Right lobe of liver (tissue), 6 donors: Measurements from ENCODE around the gene CDC14A. TPM values are rescaled to one million over a fixed set of nuclear protein-coding genes. Genes with fewer than 3 reads are reported as not detected.

ENCODE experiments used
- ATAC-seq, 4 donors: fragments of 200-7000 bp; cut with Tn5 transposase; one replicate each; pipeline ENCODE4 v1.9.1; 2020; ENCODE audit warnings: mild to moderate bottlenecking in 4 of 4, moderate library complexity in 4 of 4
- DNase-seq, 3 donors: peaks; one replicate each; pipeline ENCODE4 v3.0.0-alpha.2; 2020
- H3K27ac ChIP-seq, 3 donors: fragments of 200-600 bp; one replicate each; pipeline ENCODE4 v1.8.0; 2022
- H3K27me3 ChIP-seq, 2 donors: fragments of 200-600 bp; one replicate each; pipeline ENCODE4 v1.8.0; 2022
- H3K36me3 ChIP-seq, 4 donors: fragments of 200-600 bp; sonication (generic) in 1 of 4; one replicate each; pipeline versions ENCODE4 v1.5.1 to v1.8.0; 2017 to 2022; ENCODE audit warnings: control low read depth in 1 of 4
- H3K4me1 ChIP-seq, 4 donors: fragments of 200-600 bp; sonication (generic) in 1 of 4; one replicate each; pipeline versions ENCODE4 v1.5.1 to v1.8.0; 2017 to 2022; ENCODE audit warnings: control low read depth in 1 of 4
- H3K4me3 ChIP-seq, 3 donors: fragments of 200-600 bp; one replicate each; pipeline ENCODE4 v1.8.0; 2022
- H3K9me3 ChIP-seq, 4 donors: fragments of 200-600 bp; sonication (generic) in 1 of 4; one replicate each; pipeline versions ENCODE4 v1.5.1 to v1.8.0; 2017 to 2022; ENCODE audit warnings: control low read depth in 1 of 4
- POLR2A ChIP-seq: fragments of 450-650 bp; IDR thresholded peaks from one replicate; pipeline ENCODE4 v1.6.1; 2017; ENCODE audit warnings: antibody characterized with exemption, mild to moderate bottlenecking
- WGBS: methylation state at CpG from one replicate; pipeline ENCODE4 v1.1.6; 2018; ENCODE audit warnings: low coverage, low lambda C conversion rate; ENCODE audit not compliant: insufficient coverage; ENCODE audit errors: missing lambda C conversion rate; 5-methylcytosine and 5-hydroxymethylcytosine counted together
- intact Hi-C, 2 donors: fragments of 100-400 bp; cut with DNase I; formaldehyde crosslinking; loops; one replicate each; pipeline versions ENCODE4 v1.11.2 to v1.14.1; 2022
- total RNA-seq, 6 experiments: library from RNA; depleted of rRNA in 2 of 6; stranded (reverse); fragments of >200 nt in 2 of 6; fragmentation: NEBNext Ultra II Directional in 3 of 6; extraction: Animal tissue kit (Norgen Biotek cat#: 25700) in 3 of 6; gene quantifications; one replicate each; pipeline versions ENCODE4 v1.1.0 to v1.2.4, GENCODE V29; 2016 to 2023
- TF ChIP-seq, protein P1 (sequence below), 4 donors: fragments of 200-600 bp in 3 of 4; fragments of 450-650 bp in 1 of 4; IDR thresholded peaks; one replicate each; pipeline versions ENCODE4 v1.5.1 to v1.8.0; 2016 to 2022; ENCODE audit warnings: antibody characterized with exemption in 4 of 4, mild to moderate bottlenecking in 2 of 4
- donor health status: DM: no; HTN: yes; CAD: no.
- donor health status: DM: no; HTN: no; CAD: no.
- donor health status: DM: no; HTN: no; CAD: no.
- donor health status: DM: no; HTN: yes; CAD: no.
- donor health status: DM: no; HTN: yes; CAD: no.

Gene CDC14A
- total RNA-seq, 6 experiments from 2014 or later: 1.1 to 3.3 (median 1.6) TPM

DNA sequence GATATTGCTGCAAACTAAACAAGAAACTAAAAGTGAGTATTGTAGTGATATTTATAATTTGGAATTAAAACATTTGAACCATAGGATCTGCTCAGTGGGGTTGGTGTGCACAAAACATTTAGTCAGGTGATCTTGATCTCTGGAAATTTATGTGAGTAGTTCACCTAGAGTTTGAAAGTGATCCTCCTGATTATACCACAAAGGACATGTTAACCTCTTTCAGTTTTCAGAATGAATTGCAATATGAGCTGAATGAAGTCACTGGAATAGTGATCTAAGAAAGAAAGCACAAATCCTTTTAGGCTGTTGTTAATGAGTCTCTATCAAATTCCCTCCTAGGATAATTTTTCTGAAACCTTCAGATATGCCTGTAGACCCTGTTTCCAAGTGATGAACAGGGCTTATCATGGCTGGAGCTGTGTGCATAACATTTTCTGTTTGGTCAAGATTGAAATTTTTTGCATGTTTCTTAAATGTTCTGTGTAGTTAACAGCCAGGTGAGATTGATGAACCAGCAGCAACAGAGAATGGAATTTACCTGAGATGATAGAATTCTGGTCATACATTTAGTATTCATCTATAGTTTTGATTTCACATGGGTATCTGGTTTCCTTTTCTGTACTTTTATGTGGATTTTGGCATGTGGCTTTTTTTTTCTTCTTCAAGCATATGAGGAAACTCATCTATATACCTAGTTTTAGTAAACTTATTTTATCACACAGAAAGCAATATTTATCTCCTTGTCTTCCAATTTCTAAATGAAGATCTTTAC lies 25.5 kb downstream of the CDC14A start:
- H3K4me3 ChIP-seq: no peak overlapping the region

DNA sequence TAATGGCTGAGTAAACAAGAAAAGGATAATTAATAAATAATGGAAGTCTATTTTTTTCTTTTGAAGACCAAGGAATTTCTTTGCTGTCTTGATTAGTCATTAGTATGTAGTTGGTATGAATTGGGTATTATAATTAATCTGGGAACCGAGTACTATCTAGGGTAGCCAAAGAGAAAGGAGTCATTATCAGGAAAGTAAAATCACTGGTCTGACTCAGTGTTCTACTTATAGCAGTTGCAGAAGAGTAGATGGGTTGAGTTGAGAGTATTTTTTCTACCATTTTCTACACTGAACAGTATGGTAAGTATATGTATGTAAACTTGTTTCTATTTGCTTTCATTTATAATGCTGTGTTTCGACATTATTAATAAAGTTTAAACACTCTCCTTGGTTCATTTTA lies 26.6 kb downstream of the CDC14A start:
- no peak for ATAC-seq
- no peaks in the 10 kb centered on the region for H3K36me3 ChIP-seq
- no peaks in the 10 kb centered on the region for H3K9me3 ChIP-seq
- intact Hi-C loops: no loop called here
- TF ChIP-seq POLR2A: no peak
- TF ChIP-seq, protein P1, sequence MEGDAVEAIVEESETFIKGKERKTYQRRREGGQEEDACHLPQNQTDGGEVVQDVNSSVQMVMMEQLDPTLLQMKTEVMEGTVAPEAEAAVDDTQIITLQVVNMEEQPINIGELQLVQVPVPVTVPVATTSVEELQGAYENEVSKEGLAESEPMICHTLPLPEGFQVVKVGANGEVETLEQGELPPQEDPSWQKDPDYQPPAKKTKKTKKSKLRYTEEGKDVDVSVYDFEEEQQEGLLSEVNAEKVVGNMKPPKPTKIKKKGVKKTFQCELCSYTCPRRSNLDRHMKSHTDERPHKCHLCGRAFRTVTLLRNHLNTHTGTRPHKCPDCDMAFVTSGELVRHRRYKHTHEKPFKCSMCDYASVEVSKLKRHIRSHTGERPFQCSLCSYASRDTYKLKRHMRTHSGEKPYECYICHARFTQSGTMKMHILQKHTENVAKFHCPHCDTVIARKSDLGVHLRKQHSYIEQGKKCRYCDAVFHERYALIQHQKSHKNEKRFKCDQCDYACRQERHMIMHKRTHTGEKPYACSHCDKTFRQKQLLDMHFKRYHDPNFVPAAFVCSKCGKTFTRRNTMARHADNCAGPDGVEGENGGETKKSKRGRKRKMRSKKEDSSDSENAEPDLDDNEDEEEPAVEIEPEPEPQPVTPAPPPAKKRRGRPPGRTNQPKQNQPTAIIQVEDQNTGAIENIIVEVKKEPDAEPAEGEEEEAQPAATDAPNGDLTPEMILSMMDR (IDR thresholded peaks at IDR 0.05): no peak
- no peaks in the 10 kb centered on the region for H3K27me3 ChIP-seq
- DNase-seq: no peak
- H3K27ac ChIP-seq: no peak overlapping the region
- H3K4me3 ChIP-seq: no peak overlapping the region
- H3K4me1 ChIP-seq: no peaks in the 10 kb centered on the region
- WGBS: 79% methylated on average over 2 of the region's 2 CpGs

More for the DNA sequence above, 25.5 kb downstream of the CDC14A start:
- ATAC-seq (no peak), DNase-seq (no peak)
- Histone ChIP-seq H3K27me3 (no peaks in the 10 kb centered on the region), H3K36me3 (no peaks in the 10 kb centered on the region), H3K27ac (no peak overlapping the region), H3K4me1 (no peaks in the 10 kb centered on the region), H3K9me3 (no peaks in the 10 kb centered on the region)
- intact Hi-C loops: no loop called here
- no peak for TF ChIP-seq POLR2A
- TF ChIP-seq, protein P1 (IDR thresholded peaks at IDR 0.05): no peak

DNA sequence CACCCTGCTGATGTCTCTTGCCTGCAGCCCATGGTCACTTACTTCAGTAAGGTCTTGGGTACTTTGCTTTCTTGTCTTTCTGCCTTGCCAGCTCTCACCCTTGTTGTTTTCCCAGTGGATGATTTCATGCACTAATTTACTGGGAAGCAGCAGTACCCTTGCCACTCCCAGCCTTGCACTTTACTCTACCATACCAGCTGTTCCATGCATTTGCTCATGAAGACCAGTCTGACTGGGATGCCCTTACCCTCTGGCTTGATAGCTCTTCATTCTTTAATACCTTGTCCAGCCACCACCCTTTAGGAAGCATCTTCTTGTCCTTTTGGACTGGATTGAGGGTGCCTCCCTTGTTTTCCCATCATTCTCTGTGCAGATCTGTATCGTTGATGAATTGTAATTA lies 28.3 kb downstream of the CDC14A start:
- DNase-seq: no peak
- Histone ChIP-seq H3K4me3 (no peak overlapping the region), H3K27ac (no peak overlapping the region), H3K4me1 (no peaks in the 10 kb centered on the region), H3K36me3 (no peaks in the 10 kb centered on the region), H3K27me3 (no peaks in the 10 kb centered on the region), H3K9me3 (no peaks in the 10 kb centered on the region)
- 88% methylated on average over 1 of the region's 1 CpG for WGBS
- intact Hi-C loops: no loop called here
- ATAC-seq: no peak
- no peak for TF ChIP-seq POLR2A
- TF ChIP-seq, protein P1 (IDR thresholded peaks at IDR 0.05): no peak

GRCh38 chr1:100382657-100383056 lies 30.4 kb downstream of the CDC14A start:
- Histone ChIP-seq H3K4me1 (no peaks in the 10 kb centered on the region), H3K27ac (no peak overlapping the region), H3K36me3 (no peaks in the 10 kb centered on the region), H3K9me3 (no peaks in the 10 kb centered on the region), H3K4me3 (no peak overlapping the region), H3K27me3 (no peaks in the 10 kb centered on the region)
- DNase-seq (no peak), ATAC-seq (no peak)
- WGBS: 100% methylated on average over 1 of the region's 1 CpG
- TF ChIP-seq POLR2A: no peak
- TF ChIP-seq, protein P1 (IDR thresholded peaks at IDR 0.05): no peak
- intact Hi-C loops: no loop called here
